Medulla oblongata (tissue), 1 donor: ENCODE results near the gene DNPEP.

Experiments used
- DNase-seq: peaks from one replicate; pipeline ENCODE4 v3.0.0-alpha.2; 2015; ENCODE audit errors: extremely low spot score

The DNPEP gene

GRCh38 chr2:219387306-219388120, at the start of gene DNPEP:
Gene DNPEP (minus strand): TSS chr2:219387912. CDS start chr2:219387794, 118 bp downstream.
- DNase-seq, result peak; percentile 94

DNA sequence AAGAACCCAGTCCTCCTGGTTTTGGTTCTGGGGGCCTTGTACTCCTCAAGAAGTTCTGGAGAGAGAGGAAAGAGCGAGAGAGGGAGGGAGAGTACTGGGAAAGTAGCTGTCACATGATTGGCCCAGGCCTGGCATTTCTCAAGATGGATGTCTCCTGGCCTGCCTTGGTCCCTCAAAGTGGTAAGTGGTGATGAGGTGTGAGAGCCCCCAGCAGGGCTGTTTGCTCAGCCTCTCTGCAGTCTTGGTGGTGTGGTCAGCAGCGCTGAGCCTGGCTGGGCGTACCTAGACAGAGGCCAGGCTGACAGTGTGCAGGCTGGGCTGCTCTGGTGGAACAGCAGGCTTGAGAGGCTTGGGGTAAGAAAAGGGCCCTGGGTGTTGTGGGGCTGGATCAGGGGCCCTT, 49.4 kb upstream of the DNPEP start:
- DNase-seq, result no peak

DNA sequence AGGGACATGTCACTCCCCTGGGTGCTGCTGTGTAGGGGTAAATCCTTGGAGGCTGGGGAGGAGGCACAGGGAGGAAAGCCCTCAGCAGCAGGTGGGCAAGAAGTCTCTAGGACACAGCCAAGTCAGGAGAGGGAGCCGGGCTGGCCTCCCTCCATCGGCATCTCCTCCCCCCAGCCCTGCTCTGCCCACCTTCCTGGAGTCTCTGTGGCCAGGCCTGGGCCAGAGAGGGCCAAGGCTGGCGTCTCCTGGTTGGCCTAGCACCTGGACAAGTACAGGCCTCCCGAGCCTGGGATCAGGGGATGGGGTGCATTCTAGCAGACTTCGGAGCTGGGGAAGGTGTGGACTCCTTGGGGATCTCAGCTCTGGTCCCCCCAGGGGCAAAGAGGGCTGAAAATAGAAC, 48.8 kb upstream of the DNPEP start:
- DNase-seq, result no peak

DNA sequence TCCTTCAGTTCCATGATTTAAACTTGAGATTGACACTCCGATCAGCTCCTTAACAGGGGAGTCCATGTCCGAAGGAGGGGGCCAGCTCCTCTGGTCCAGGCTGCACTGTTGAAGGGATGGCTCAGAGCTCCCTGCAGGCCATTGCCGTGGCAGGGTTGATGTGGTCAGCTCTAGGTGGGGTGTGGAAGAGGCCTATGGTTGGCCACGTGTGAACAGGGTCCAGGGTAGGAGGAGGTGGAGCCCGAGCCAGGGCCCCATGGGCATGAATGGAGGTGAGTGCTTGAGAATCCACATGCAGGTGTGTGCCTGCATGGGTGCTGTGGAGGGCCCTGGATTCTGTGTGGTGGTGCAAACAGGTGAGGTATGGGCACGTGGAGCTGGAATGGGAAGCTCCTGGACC, 48.0 kb upstream of the DNPEP start:
- no peak for DNase-seq

DNA sequence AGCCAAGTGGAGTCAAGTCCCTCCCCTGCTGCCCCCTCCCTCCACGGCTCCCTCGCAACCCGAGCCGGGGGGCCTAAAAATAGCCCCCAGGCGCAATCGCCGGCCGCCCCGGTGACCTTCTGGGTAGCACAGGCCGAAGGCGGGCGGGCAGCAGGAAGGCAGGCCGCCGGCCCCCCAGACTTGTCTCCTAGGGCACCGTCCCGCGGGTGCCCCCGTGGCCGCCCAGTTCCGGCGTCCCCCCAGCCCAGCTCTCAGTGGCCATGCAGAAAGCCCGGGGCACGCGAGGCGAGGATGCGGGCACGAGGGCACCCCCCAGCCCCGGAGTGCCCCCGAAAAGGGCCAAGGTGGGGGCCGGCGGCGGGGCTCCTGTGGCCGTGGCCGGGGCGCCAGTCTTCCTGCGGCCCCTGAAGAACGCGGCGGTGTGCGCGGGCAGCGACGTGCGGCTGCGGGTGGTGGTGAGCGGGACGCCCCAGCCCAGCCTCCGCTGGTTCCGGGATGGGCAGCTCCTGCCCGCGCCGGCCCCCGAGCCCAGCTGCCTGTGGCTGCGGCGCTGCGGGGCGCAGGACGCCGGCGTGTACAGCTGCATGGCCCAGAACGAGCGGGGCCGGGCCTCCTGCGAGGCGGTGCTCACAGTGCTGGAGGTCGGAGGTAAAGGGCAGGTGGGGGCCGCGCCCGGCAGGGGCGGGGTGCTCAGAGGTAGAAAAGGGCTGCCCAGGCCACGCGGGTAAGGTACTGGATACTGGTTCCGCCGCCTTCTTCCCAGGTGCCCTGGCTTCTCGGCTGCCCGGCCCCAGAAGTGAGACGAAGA, 47.2 kb upstream of the DNPEP start, which contains the start of gene SPEG:
SPEG (plus strand) TSS at position 126 of the 808 bp plus-strand sequence; CDS start at position 261, 135 bp downstream.
- no peak for DNase-seq

GRCh38 chr2:219434468-219434717, 46.7 kb upstream of the DNPEP start:
- DNase-seq, result no peak

- DNase-seq, result no peak
Observed at GRCh38 chr2:219433666-219434467, 46.2 kb upstream of the DNPEP start.

DNA sequence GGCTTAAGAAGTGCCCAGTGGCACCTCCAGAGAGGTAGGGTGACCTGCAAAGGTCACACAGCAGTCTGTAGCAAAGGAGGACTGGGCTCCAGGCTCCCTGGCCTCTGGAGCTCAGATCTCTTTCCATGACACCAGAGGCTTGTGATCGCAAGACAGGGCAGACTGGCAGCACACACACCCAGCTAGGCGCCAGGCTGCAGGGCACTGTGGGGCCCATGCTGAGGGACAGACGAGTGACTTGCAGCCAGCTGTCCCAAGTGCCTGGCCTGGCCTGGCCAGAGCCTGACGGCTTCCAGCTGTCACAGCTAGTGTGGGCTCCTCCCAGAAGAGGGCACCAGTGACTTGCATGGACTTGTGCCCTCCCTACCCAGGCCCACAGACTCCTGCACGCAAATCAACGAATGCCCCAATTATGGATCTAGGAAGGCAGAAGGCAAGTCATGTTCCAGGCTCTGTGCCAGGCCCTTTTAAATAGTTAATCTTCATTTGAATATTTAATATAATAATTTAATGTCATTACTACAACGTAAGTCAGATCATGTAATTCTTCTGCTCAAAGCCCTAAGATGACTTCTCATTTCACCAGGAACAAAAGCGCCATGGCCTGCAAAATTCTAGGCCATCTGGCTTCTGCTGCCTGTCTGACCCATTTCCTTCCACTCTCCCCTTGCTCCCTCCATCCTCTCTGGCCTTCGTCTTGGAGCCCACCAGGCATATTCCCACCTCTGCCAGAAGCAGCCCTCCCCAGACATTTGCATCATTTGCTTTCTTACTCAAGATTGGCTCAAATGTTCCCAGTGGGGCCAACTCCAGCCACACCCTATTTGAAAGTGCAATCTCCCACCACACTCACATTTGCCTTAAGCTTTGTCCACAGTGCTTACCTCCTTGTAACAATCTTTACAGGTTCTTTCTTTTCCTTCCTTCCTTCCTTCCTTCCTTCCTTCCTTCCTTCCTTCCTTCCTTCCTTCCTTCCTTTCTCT, 43.2 kb upstream of the DNPEP start:
- DNase-seq, result peak; percentile 47

DNA sequence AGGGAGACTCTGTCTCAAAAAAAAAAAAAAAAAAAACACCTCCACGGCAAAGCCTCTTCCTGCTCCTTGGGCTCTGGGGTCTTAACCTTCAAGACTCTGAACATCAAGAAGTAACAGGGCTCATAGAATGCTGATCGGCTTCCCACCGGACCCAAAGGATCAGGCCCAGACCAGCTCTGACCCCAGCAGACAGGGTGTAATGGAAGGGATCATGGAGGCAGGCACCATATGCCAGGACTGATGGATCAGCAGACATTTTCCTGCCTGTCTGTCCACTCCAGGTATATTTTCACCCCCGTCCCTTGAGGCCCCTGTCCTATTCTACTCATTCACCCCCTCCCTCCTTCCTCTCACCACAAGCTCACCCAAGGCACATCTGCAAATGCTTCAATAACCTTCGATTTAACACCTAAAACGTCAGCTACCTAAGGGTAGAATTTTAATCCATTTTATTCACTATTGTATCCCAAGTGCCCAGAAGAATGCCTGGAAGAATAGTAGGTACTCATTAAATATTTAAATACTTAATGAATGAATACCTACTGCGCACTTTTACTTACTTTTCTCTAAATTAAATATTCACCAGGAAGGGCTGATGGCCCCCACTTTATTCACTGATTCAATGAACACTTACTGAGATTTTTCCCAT, 42.4 kb upstream of the DNPEP start:
- no peak for DNase-seq

DNA sequence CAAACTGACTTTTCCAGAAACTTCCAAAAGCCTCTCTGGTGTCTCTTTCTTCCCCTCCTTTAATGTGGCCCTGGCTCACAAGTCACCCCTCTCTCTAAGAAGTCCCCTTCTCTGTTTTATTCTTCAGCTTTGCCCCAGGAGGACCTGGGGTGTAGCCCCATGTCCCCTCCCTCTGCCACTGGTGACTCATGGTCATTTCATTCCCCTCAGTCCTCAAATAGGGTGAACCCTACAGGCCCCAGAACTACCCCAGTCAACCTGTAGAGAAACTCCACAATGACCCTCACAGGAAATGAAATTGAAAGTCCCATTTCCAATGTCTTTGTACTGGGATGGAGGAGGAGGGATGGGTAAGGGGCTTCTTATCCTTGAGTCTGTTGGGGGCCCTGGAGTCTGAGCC, 40.8 kb upstream of the DNPEP start:
- no peak for DNase-seq

DNA sequence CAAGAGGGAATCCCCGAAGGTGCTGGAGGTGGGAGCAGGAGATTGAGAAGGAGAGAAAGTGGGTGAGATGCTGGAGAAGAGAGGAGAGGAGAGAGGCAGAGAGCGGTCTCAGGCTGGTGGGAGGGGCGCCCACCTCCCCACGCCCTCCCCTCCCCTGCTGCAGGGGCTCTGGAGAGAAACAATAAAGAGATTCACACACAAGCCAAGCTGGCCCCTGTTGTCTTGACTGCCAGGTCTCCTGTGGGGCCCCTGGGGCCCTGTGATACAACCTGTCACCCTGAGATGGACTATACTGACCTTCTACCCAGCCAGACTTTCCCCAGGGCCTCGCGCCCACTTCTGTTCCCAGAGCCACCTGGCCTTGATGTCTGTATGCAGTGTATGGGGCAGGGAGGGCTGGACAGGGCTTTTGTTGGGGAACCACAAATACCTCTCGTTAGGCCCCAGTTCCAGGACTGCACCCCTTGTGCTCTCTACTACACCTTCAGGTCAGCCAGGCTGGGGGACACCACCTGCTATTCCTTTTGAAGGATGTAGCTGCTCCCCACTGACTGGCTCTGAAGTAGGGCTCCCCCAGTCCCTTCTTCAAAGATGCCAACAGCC, 38.9 kb upstream of the DNPEP start:
- no peak for DNase-seq

GRCh38 chr2:219426068-219426443, 38.3 kb upstream of the DNPEP start:
- DNase-seq, result no peak

- DNase-seq, result no peak
Observed at GRCh38 chr2:219425238-219426067, 37.7 kb upstream of the DNPEP start.

- DNase-seq, result no peak
Observed at GRCh38 chr2:219423652-219424377, 36.1 kb upstream of the DNPEP start.

DNA sequence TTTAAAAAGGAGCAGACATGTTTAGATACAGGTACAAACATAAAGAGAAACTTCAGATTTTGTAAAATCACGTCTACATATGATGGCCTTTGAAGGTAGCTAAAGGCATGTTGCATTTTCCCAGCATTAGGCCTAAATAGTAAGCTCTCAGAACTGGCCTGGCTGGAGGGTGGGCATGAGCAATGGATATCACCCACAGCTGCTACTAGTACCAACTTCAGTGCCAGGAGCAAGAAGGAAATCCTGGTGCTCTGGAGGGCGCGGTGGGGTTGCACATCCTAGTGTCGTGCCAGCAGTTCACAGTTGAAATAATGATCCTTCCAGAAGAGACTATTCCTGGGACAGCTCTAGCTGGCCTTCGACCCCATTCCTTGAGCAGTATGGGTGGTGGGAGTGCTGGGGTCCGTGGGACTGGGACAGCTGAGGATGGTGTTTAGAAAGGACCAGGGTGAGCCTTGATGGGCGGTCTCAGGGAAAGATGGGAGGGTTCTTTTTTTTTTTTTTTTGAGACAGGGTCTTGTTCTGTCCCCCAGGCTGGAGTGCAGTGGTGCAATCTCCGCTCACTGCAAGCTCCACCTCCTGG, 35.3 kb upstream of the DNPEP start:
- no peak for DNase-seq

DNA sequence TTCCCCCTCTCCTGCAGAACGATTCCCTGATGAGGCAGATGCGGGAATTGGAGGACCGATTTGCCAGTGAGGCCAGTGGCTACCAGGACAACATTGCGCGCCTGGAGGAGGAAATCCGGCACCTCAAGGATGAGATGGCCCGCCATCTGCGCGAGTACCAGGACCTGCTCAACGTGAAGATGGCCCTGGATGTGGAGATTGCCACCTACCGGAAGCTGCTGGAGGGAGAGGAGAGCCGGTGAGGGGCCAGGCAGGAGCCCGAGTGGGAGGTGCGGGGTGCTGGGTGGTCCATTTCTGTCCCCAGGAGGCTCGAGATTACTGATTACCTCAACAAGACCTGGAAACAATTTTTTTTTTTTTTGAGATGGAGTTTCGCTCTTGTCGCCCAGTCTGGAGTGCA, 33.6 kb upstream of the DNPEP start:
- DNase-seq, result no peak

- DNase-seq, result no peak
Observed at GRCh38 chr2:219420687-219421086, 33.0 kb upstream of the DNPEP start.
